Muscle of leg (tissue), 11 donors: ENCODE results near the gene GTSF1L. TPM values are rescaled to one million over a fixed set of nuclear protein-coding genes. Genes with fewer than 3 reads are reported as not detected.
"Not testable (repeated sequence)": the region's sequence is repeated elsewhere in the genome, so short reads cannot be mapped to it uniquely, and the experiment has no call there.

ENCODE experiments used
- DNase-seq: peaks from one replicate; pipeline ENCODE4 v3.0.0; 2013
- H3K27ac ChIP-seq: one replicate; pipeline ENCODE4 v1.5.1; 2013; ENCODE audit warnings: mild to moderate bottlenecking, low read length, control low read depth
- H3K27me3 ChIP-seq: one replicate; pipeline ENCODE4 v1.6.1; 2013; ENCODE audit warnings: low read length; ENCODE audit not compliant: control insufficient read depth, insufficient read depth
- H3K36me3 ChIP-seq: one replicate; pipeline ENCODE4 v1.6.1; 2013; ENCODE audit warnings: low read length; ENCODE audit not compliant: control insufficient read depth, insufficient read depth
- H3K4me1 ChIP-seq: one replicate; pipeline ENCODE4 v1.6.1; 2013; ENCODE audit warnings: low read length; ENCODE audit not compliant: control insufficient read depth, insufficient read depth
- H3K4me3 ChIP-seq: one replicate; pipeline ENCODE4 v1.5.1; 2013; ENCODE audit warnings: low read length, control low read depth
- H3K9me3 ChIP-seq: replicated peaks from 2 replicates; pipeline ENCODE4 v1.6.1; 2013; ENCODE audit warnings: low read depth, low read length; ENCODE audit not compliant: control insufficient read depth
- WGBS: methylation state at CpG from one replicate; pipeline ENCODE4 v1.1.5; 2013; ENCODE audit warnings: missing lambda C conversion rate; ENCODE audit not compliant: insufficient coverage; 5-methylcytosine and 5-hydroxymethylcytosine counted together
- polyA plus RNA-seq, 8 donors: library from polyadenylated mRNA; unstranded; fragments of 120-200 nt; gene quantifications; one replicate each; pipeline versions ENCODE4 v1.2.1 to v1.2.3, GENCODE V29; 2013; ENCODE audit warnings: inconsistent platforms in 1 of 8, low replicate concordance in 1 of 8; ENCODE audit not compliant: insufficient read length in 8 of 8, insufficient read depth in 1 of 8
- total RNA-seq: library from RNA; stranded (reverse); fragments of 120-200 nt; gene quantifications from one replicate; pipeline ENCODE4 v1.2.4, GENCODE V29; 2013

The GTSF1L gene
- total and polyA plus RNA-seq, 9 donors, result not detected

DNA sequence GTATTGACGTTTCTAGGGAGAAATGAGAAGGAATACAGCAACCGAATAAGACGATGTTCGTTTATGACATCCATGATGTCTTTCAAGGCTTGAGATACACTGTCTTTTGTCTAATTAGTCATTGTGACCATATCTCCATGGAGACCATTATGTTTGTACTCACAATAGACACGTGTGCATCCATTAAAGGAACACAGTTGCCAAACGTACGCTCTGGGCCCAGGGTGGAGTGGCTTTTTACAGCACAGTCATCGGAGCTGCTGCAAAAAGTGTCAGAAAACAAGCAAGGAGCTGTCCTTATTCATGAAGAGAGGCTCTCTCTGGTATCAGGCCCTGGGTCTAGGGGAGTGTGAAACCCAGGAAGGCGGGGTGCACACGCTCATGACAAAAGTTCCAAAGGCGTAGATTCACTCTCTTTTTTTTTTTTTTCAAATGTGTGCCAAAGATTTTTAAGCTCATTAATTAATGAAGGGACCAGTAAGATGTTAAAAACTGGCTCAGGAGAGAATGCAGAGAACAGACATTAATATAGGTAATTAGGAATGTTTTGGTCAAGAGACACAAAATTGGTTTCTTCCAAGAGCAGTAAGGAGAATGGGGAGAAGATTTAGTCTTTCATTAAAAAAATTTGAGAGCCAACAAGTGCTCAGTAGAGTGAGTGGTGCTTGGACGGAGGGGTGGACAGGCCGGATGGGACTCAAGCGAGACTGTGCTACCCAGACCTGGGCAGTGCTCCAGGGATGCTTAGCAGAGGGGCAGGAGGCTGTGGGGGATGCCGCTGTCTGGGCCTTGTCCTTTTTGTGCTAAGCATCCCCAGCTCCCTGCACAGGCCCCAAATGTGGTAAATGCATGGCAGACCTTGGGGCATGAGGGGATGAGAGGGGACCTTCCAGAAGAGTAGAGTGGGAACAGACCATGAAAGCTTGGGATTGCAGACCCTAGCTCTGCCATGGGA, 34.9 kb upstream of the GTSF1L start:
- DNase-seq, result peak; percentile 27
- Histone ChIP-seq H3K27me3 (peaks cover 5% of the 10 kb centered on the region), H3K4me3 (no peak overlapping the region), H3K4me1 (no peaks in the 10 kb centered on the region), H3K36me3 (no peaks in the 10 kb centered on the region), H3K27ac (no peak overlapping the region), H3K9me3 (no peaks in the 10 kb centered on the region)
- WGBS, result 60% methylated on average over 10 of the region's 15 CpGs

DNA sequence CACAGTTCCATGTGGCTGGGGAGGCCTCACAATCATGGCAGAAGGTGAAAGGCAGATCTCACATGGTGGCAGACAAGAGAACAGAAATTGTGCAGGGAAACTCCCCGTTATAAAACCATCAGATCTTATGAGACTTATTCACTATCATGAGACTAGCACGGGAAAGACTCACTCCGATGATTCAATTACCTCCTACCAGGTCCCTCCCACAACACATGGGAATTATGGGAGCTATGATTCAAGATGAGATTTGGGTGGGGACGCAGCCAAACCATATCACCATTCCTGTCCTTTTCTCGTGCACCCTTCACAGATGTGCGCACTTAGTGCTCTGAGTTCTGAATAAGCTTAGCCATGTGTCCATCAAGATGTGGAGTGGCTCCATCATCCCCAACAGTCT, 31.1 kb upstream of the GTSF1L start:
- DNase-seq, H3K4me1 ChIP-seq, H3K27me3 ChIP-seq, H3K36me3 ChIP-seq, H3K4me3 ChIP-seq, H3K9me3 ChIP-seq, H3K27ac ChIP-seq: not testable (repeated sequence)
- 93% methylated on average over 2 of the region's 6 CpGs for WGBS

DNA sequence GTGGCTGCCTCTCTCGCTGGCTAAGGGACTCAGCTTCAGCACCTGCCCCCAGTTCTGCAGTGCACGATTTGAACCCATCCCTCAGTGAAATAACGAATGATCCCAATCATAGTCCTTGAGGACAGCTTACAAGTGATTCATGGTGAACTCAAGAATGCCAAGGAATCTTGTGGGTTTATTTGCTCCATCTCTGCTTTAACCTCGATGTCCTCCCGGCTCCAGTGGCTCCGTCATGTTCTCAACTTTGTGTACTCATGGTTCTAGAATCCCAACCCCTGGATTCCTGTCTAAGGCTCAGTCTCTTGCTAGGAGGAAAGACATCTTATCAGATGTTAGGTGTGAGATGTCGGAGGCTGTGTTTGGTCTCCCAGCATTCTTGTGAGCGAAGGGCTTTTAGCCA, 29.0 kb upstream of the GTSF1L start:
- Histone ChIP-seq H3K27me3 (peaks cover 4% of the 10 kb centered on the region), H3K36me3 (no peaks in the 10 kb centered on the region), H3K4me1 (no peaks in the 10 kb centered on the region), H3K27ac (no peak overlapping the region), H3K9me3 (no peaks in the 10 kb centered on the region), H3K4me3 (no peak overlapping the region)
- no peak for DNase-seq
- WGBS, result 91% methylated on average over 4 of the region's 8 CpGs

DNA sequence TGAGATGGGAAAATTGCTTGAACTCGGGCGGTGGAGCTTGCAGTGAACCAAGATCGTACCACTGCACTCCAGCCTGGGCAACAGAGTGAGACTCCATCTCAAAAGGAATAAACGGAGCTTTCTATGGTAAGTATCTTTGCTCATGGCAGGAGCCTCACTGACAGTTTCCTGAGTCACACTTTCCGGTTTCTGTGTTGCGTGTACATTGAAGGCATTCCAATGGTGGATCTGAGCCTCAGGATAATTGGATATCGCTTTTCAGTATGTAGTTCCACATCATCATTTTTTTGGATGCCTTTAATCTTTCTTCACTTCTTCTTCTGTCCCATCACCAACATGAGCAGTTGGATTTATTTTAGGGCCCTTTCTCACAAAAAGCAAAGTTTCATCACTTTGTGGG, 28.6 kb upstream of the GTSF1L start:
- Histone ChIP-seq H3K27me3 (peaks cover 7% of the 10 kb centered on the region), H3K4me3 (no peak overlapping the region), H3K9me3 (no peaks in the 10 kb centered on the region), H3K27ac (no peak overlapping the region), H3K36me3 (no peaks in the 10 kb centered on the region), H3K4me1 (no peaks in the 10 kb centered on the region)
- DNase-seq, result no peak
- 90% methylated on average over 6 of the region's 7 CpGs for WGBS

DNA sequence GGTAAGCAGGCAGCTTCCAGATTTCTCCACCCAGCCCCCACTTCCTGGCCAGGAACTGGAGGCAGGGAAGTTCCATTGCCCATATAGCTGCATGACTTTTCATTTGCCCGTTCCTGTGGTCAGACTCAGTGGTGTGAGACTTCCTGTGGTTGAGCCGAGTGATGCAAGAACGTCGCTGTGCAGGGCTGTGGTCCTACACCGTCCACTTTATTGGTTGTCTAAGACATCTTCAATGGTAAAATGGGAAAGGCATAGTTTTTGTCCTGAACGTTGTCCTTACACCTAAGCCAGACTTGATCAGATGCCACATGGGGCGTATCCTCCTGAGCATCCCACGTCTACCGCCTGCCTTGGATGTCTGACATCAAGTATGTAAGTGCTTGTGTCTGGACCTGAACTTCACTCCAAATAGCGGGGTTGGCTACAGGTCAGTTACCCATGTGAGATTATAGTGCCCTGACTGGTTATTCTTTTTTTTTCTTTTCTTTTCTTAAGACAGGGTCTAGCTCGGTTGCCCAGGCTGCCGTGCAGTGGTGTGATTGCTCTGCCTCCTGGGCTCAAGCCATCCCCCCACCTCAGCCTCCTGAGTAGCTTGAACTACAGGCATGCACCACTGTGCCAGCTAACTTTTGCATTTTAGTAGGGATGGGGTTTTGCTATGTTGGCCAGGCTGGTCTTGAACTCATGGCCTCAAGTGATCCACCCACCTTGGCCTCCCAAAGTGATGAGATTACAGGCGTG, 25.9 kb upstream of the GTSF1L start:
- H3K4me3 ChIP-seq, result no peak overlapping the region
- peaks cover 3% of the 10 kb centered on the region for H3K4me1 ChIP-seq
- peak; percentile 28 for DNase-seq
- no peaks in the 10 kb centered on the region for H3K9me3 ChIP-seq
- no peaks in the 10 kb centered on the region for H3K36me3 ChIP-seq
- peaks cover 7% of the 10 kb centered on the region for H3K27me3 ChIP-seq
- WGBS, result 75% methylated on average over 10 of the region's 13 CpGs
- H3K27ac ChIP-seq, result no peak overlapping the region

DNA sequence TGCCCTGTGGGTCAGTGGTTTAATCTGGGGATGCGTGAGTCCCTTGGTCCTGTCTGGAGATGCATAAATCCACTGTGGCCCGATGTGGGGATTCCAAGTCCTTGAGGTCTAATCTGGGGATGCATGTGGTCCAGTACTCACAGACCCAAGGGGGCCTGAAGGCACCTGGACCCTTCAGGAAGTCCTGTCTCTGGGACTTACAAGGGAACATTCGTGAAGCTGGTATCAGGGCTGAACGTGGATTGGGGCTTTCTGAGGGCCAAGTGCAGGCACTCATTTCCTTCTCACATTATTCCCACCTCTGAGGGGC, 25.2 kb upstream of the GTSF1L start:
- Histone ChIP-seq H3K36me3 (no peaks in the 10 kb centered on the region), H3K27ac (no peak overlapping the region), H3K27me3 (peaks cover 7% of the 10 kb centered on the region), H3K4me3 (no peak overlapping the region), H3K9me3 (no peaks in the 10 kb centered on the region), H3K4me1 (peaks cover 3% of the 10 kb centered on the region)
- DNase-seq, result no peak
- 33% methylated on average over 1 of the region's 4 CpGs for WGBS

DNA sequence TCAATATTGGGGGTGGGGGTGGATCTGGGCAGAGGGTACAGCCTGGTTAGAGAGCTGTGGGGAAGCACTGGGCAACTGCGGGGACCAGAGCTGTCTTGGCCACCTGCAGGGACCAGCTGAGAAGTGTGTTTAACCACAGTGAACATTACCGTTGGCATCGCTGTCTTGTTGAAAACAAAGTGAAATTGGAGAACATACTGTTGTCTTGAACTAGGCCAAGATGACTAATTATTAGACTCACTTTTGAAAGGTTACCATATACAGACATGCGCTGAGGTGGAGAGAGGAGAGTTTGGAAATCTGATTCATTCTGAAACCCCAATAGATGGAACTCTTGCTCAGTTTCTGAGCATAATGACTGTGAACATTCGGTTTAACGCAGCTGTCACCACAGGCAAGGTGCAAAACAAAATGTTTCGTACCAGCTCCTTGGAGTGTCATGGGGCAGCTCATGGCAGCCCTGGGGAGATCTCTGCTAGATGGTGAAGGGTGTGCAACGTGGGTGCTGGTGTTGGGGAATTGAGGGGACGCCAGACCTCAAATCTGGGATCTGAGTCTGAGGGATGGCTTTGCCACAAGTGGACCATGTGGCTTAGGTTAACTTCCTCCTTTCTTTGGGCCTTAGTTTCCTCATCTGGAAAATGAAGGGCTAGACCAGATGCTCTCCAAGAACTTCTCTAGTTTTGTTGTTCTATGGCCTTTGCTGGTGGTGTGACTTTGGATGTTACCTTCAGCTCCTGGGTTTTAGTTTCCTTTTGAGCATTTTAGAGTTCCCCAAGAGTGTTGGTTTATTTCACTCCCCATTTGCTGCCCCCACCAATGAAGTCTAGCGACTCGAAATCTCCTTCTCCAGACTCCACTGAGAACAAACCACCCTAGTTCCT, 24.6 kb upstream of the GTSF1L start:
- H3K4me3 ChIP-seq, result no peak overlapping the region
- H3K9me3 ChIP-seq, result no peaks in the 10 kb centered on the region
- peaks cover 3% of the 10 kb centered on the region for H3K4me1 ChIP-seq
- H3K27me3 ChIP-seq, result peaks cover 7% of the 10 kb centered on the region
- no peaks in the 10 kb centered on the region for H3K36me3 ChIP-seq
- H3K27ac ChIP-seq, result no peak overlapping the region
- no peak for DNase-seq
- 77% methylated on average over 7 of the region's 11 CpGs for WGBS

DNA sequence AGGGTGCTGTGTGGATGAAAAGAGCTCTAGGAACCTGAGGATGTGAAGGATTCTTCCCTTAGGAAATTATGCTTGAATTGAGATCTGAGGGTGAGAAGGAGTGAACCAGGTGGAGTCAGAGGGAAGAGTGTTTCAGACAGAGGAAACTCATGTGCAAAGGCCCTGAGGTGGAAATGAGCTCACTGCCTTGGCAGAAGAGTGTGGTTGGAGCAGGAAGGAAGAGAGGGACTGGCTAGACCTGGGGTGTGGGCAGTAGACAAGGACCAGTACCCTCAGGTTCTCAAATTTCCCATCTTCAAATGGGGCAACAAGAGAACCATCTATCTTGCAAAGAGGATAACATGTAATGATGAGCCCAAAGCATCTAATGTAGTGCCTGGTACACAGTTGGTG, 24.0 kb upstream of the GTSF1L start:
- Histone ChIP-seq H3K27me3 (peaks cover 7% of the 10 kb centered on the region), H3K9me3 (no peaks in the 10 kb centered on the region), H3K4me3 (no peak overlapping the region), H3K4me1 (peaks cover 3% of the 10 kb centered on the region), H3K36me3 (no peaks in the 10 kb centered on the region), H3K27ac (no peak overlapping the region)
- DNase-seq, result no peak

DNA sequence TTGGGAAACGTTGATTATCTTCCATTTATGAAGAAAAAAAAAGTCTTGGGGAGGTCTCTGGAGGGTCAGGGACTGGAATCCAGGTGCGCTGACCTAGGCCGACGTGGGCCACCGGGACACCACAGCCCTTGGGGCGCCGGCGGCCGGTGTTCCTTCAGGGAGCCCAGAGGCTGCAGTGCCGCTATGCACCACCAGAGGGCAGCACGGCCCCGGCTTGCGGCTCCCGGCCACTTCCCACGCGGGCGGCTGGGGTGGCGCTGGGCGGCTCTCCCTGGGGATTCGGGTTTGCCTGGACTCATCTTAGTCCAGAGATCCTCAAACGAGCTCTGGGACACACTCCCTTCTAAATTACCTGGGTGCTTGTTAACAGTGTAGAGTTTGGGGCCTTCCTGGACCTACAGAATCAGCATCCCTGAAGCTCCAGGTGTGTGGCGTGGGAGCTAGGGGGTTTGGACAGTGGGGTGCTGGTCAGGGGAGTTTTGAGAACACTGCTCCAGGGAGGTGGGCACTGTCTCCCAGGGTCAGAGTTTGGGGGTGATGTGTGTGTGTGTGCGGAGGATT, 23.0 kb upstream of the GTSF1L start:
- Histone ChIP-seq H3K36me3 (no peaks in the 10 kb centered on the region), H3K4me3 (no peak overlapping the region), H3K9me3 (no peaks in the 10 kb centered on the region), H3K4me1 (peaks cover 10% of the 10 kb centered on the region), H3K27me3 (peaks cover 7% of the 10 kb centered on the region), H3K27ac (no peak overlapping the region)
- 10% methylated on average over 21 of the region's 23 CpGs for WGBS
- peak; percentile 31 for DNase-seq
